A673 (cell line): ENCODE measurements around the gene DLG2.

Experiments used
- EZH2 ChIP-seq: fragments of 200-600 bp; sonication (generic); IDR thresholded peaks from 2 replicates; pipeline ENCODE4 v1.6.1; 2017; ENCODE audit warnings: borderline replicate concordance, low read depth, mild to moderate bottlenecking, mixed read lengths, antibody characterized with exemption, low read length; ENCODE audit not compliant: poor library complexity, severe bottlenecking
- TF ChIP-seq, protein P1 (sequence below): fragments of 300-800, 200-600 bp; sonication (generic); conservative IDR thresholded peaks from 2 replicates; pipeline ENCODE4 v1.5.1; 2017; ENCODE audit warnings: low read depth, mild to moderate bottlenecking, antibody characterized with exemption, low read length, moderate library complexity, mixed read lengths

DNA sequence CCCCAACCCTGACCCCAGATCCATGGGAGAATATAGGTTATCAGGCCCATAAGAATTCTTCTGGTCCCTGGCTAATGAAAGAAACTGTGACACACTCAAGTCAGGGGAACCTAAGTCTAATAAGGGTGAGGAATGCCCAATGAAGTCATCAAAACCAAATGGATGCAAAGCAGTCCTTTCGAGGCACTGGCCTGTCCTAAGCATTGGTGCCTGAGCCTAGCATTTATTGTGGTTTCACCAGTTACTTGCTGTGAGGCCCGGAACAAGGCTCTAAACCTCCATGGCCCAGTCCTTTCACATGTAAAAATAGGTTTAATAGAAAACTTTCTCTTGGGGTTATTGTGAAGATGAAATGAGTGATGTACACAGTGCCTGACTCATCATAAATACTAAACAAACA, 712.6 kb downstream of the DLG2 start:
- TF ChIP-seq, protein P1, sequence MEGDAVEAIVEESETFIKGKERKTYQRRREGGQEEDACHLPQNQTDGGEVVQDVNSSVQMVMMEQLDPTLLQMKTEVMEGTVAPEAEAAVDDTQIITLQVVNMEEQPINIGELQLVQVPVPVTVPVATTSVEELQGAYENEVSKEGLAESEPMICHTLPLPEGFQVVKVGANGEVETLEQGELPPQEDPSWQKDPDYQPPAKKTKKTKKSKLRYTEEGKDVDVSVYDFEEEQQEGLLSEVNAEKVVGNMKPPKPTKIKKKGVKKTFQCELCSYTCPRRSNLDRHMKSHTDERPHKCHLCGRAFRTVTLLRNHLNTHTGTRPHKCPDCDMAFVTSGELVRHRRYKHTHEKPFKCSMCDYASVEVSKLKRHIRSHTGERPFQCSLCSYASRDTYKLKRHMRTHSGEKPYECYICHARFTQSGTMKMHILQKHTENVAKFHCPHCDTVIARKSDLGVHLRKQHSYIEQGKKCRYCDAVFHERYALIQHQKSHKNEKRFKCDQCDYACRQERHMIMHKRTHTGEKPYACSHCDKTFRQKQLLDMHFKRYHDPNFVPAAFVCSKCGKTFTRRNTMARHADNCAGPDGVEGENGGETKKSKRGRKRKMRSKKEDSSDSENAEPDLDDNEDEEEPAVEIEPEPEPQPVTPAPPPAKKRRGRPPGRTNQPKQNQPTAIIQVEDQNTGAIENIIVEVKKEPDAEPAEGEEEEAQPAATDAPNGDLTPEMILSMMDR, result no peak
- TF ChIP-seq EZH2, result no peak
